ENCODE measurements around the gene SCLY. TPM values are rescaled to one million over a fixed set of nuclear protein-coding genes. Genes with fewer than 3 reads are reported as not detected.

SCLY gene
- polyA plus RNA-seq, 2 of the 4 experiments (the other 2 are of a cell fraction): 19.0 to 28.3 TPM

- TF ChIP-seq HES2 (IDR thresholded peaks at IDR 0.05): no peak
- TF ChIP-seq USF2 (IDR thresholded peaks at IDR 0.05): no peak
- no peak for TF ChIP-seq JUN (IDR thresholded peaks at IDR 0.05)
- no peak for TF ChIP-seq ATOH8 (CRISPR knock-in tag; IDR thresholded peaks at IDR 0.05; ENCODE audit: low read depth)
- TF ChIP-seq HEYL (CRISPR knock-in tag; IDR thresholded peaks at IDR 0.05): no peak
- no peak for TF ChIP-seq CHD4 (IDR thresholded peaks at IDR 0.05; ENCODE audit: borderline replicate concordance)
- no peak for TF ChIP-seq CTCF (IDR thresholded peaks at IDR 0.05)
- no peak for TF ChIP-seq ZC3H11A (IDR thresholded peaks at IDR 0.05)
- no peak for TF ChIP-seq CHD2 (IDR thresholded peaks at IDR 0.05; ENCODE audit: low read length, partially characterized antibody)
- TF ChIP-seq SMC3 (IDR thresholded peaks at IDR 0.05): no peak
- TF ChIP-seq CEBPB (IDR thresholded peaks at IDR 0.05): no peak
Measured at GRCh38 chr2:238135601-238136150, 74.9 kb downstream of the SCLY start (continued).

GRCh38 chr2:238136820-238137537 lies 76.2 kb downstream of the SCLY start:
- Histone ChIP-seq H3K27ac (peak overlapping the region; percentile 54 to 76; a peak in 5 of 6 replicates), H3K4me3 (no peak overlapping the region), H3K9me3 (no peaks in the 10 kb centered on the region), H3K4me1 (peaks cover 31% of the 10 kb centered on the region), H3K4me2 (peak overlapping the region; percentile 41)
- TF ChIP-seq EHF (CRISPR knock-in tag; IDR thresholded peaks at IDR 0.05) (no peak), ELK1 (IDR thresholded peaks at IDR 0.05; ENCODE audit: low read depth, low read length) (no peak), RFX5 (IDR thresholded peaks at IDR 0.05) (no peak), HES2 (IDR thresholded peaks at IDR 0.05) (peak; percentile 88), RCOR1 (IDR thresholded peaks at IDR 0.05; ENCODE audit: low read depth, low read length) (no peak), JUNB (IDR thresholded peaks at IDR 0.05) (no peak), KDM5A (IDR thresholded peaks at IDR 0.05) (no peak), CEBPB (IDR thresholded peaks at IDR 0.05) (peak; percentile 97)
- ATAC-seq (peak; percentile 68 to 87), DNase-seq (ENCODE audit: low read depth in 1 of 2, low spot score in 1 of 2) (peak in 1 of 2 experiments; percentile 56), FAIRE-seq (no peak)
- POLR2A ChIA-PET: no interaction called here
- CTCF ChIA-PET: interaction anchor here (1.1 kb wide), 1 partner anchor 28 kb away, joined by 3 read pairs; no protein-coding TSS in a partner anchor
- WGBS (ENCODE audit: missing lambda C conversion rate): 71% methylated on average over 10 of the region's 14 CpGs

- TF ChIP-seq POLR2AphosphoS2 (conservative IDR thresholded peaks at IDR 0.05; ENCODE audit: low read length): no peak
- no peak for TF ChIP-seq CBX2 (IDR thresholded peaks at IDR 0.05; ENCODE audit: borderline replicate concordance, low read depth)
- TF ChIP-seq CEBPB (IDR thresholded peaks at IDR 0.05): no peak
- no peak for TF ChIP-seq HMGXB4 (CRISPR knock-in tag; IDR thresholded peaks at IDR 0.05; ENCODE audit: borderline replicate concordance)
- no peak for TF ChIP-seq MAZ (IDR thresholded peaks at IDR 0.05; ENCODE audit: borderline replicate concordance, low read depth, low read length)
- no peak for TF ChIP-seq PHF8 (IDR thresholded peaks at IDR 0.05; ENCODE audit: borderline replicate concordance, low read depth)
- no peak for TF ChIP-seq NPAS2 (CRISPR knock-in tag; IDR thresholded peaks at IDR 0.05; ENCODE audit: borderline replicate concordance)
- TF ChIP-seq GATA3 (IDR thresholded peaks at IDR 0.05; ENCODE audit: borderline replicate concordance): no peak
- no peak for ATAC-seq
- no peak for DNase-seq (ENCODE audit: low read depth in 1 of 2, low spot score in 1 of 2)
- 89% methylated on average over 8 of the region's 13 CpGs for WGBS (ENCODE audit: missing lambda C conversion rate)
- POLR2A ChIA-PET: no interaction called here
- peak overlapping the region; percentile 54 to 65; a peak in 3 of 6 replicates for H3K27ac ChIP-seq
- peaks cover 40% of the 10 kb centered on the region for H3K4me1 ChIP-seq
- H3K9me3 ChIP-seq: no peaks in the 10 kb centered on the region
- H3K4me3 ChIP-seq: no peak overlapping the region
- H3K4me2 ChIP-seq: no peak overlapping the region; the same call in 2 of the 3 replicates
- CTCF ChIA-PET: interaction anchor here (0.6 to 3.4 kb wide), 4 partner anchors 14 to 108 kb away, joined by 3 to 13 read pairs (median 4); no protein-coding TSS in a partner anchor
- FAIRE-seq: no peak
Measured at GRCh38 chr2:238137885-238138284, 77.1 kb downstream of the SCLY start.
